HG03342 (cell line): Measurements from ENCODE around the gene TIAM1.

Source experiments
- ATAC-seq: cut with Tn5 transposase; IDR thresholded peaks from one replicate; pipeline ENCODE4 v1.9.1; 2021; ENCODE audit warnings: mild to moderate bottlenecking, moderate library complexity; ENCODE audit not compliant: unreplicated experiment

Gene TIAM1, protein sequence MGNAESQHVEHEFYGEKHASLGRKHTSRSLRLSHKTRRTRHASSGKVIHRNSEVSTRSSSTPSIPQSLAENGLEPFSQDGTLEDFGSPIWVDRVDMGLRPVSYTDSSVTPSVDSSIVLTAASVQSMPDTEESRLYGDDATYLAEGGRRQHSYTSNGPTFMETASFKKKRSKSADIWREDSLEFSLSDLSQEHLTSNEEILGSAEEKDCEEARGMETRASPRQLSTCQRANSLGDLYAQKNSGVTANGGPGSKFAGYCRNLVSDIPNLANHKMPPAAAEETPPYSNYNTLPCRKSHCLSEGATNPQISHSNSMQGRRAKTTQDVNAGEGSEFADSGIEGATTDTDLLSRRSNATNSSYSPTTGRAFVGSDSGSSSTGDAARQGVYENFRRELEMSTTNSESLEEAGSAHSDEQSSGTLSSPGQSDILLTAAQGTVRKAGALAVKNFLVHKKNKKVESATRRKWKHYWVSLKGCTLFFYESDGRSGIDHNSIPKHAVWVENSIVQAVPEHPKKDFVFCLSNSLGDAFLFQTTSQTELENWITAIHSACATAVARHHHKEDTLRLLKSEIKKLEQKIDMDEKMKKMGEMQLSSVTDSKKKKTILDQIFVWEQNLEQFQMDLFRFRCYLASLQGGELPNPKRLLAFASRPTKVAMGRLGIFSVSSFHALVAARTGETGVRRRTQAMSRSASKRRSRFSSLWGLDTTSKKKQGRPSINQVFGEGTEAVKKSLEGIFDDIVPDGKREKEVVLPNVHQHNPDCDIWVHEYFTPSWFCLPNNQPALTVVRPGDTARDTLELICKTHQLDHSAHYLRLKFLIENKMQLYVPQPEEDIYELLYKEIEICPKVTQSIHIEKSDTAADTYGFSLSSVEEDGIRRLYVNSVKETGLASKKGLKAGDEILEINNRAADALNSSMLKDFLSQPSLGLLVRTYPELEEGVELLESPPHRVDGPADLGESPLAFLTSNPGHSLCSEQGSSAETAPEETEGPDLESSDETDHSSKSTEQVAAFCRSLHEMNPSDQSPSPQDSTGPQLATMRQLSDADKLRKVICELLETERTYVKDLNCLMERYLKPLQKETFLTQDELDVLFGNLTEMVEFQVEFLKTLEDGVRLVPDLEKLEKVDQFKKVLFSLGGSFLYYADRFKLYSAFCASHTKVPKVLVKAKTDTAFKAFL (N-terminal part only)

GRCh38 chr21:31343680-31344480 is at the start of gene TIAM1:
Gene TIAM1 (minus strand): TSS chr21:31344261. CDS start chr21:31266972, 77,289 bp downstream.
- no peak for ATAC-seq

DNA sequence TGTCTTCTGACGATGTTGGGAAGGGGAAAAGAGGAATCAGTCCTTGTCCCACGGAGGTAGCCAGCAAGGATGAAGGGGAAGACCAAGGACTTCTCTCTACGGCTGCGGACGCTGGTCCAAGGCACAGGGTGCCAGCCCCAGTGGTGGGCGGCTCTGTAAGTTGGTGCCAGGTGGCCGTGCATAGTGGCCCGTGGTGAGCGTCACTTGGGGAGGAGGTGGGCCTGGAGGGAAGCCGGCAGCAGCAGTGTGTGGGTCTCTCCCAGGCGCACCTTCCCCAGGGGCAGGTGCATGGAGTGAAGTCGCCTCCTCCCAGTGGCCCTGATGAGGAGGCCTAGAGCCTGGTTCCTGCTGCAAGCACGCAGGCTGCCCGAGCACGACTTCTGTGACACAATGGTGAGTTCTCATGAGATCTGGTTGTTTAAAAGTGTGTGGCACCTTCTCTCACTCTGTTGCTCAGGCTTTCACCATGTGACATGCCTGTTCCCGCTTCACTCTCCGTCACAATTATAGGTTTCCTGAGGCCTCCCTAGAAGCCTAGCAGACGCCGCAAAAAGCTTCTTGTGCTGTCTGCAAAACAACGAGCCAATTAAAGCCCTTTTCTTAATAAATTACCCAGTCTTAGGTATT is 43.6 kb upstream of the TIAM1 start:
- ATAC-seq = no peak

- no peak for ATAC-seq
These were observed 41.9 kb upstream of the TIAM1 start for GRCh38 chr21:31386006-31386405.

DNA sequence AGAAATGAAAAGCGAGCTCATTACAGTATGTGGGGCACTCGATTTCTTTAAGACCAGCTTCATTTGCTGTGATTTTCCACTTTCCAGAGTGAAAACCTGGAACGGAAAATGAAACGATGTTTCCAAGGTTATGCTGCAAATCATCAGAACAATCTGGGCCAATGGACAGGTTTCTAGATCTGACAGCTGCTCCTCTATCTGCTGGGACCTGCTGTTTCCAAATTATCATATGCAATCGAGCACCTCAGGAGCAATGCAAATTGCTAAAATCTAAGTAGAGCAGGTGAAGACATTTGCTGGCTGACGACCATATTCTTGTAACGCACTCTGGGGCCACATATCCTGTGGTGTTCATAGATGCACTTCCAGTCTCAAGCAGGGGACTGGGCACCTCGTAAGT is 39.7 kb upstream of the TIAM1 start:
- no peak for ATAC-seq

- ATAC-seq = no peak
These were observed 38.0 kb upstream of the TIAM1 start for GRCh38 chr21:31382060-31382459.

DNA sequence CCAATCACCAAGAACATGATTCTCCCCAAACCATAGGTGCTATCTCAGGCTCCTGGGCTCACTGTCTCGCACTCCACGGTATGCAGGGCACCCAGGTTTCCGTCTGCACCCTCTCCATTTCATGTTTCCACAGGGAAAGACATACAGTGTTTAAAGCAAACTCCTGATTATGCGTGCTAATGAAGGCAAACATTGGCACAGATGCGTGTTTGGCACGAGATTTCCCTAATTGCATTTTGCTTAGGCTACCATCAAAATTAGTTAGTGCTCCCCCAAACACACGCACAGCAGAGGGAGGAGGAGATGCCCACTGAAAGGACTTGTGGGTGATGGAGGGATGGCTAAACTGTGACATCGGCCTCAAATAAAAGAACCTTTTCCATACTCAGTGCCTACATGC is 32.2 kb upstream of the TIAM1 start:
- no peak for ATAC-seq

GRCh38 chr21:31374395-31374794 is 30.3 kb upstream of the TIAM1 start:
- ATAC-seq = no peak

DNA sequence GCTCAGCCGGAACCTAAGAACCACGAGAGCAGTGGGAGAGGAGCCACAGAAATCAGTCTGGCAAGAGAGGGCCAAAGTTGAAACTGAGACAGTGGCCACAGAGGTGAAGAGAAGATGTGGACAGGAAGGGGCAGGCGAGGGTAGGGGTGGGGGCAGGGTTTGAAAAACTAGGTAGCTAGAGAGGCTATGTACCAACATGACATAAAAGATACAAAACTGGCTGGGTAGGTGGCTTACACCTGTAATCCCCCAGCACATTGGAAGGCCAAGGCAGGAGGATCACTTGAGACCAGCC is 28.4 kb upstream of the TIAM1 start:
- ATAC-seq = no peak

GRCh38 chr21:31371715-31372470 is 27.8 kb upstream of the TIAM1 start:
- no peak for ATAC-seq

GRCh38 chr21:31370893-31371544 is 27.0 kb upstream of the TIAM1 start:
- ATAC-seq = no peak

- no peak for ATAC-seq
These were observed 26.3 kb upstream of the TIAM1 start for GRCh38 chr21:31370281-31370892.

DNA sequence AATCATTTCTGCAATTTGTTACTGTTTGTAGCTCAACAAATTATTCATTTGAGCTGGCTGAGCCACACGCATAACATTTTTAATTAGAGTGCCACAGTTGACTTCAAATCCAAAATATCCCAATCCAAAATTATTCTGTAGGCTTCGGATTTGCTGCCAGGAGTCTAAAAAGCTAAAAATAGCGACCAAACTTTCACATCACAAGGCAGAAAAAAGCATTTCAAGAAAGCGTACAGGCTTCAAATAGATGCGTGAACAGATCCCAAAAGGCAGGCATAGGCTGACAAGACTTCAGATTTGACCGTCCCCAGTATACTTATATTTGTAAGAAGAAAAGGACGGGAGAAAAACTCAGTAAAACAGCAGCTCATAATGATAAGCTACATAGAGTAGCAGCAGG is 24.3 kb upstream of the TIAM1 start:
- no peak for ATAC-seq

- ATAC-seq = no peak
These were observed 23.7 kb upstream of the TIAM1 start for GRCh38 chr21:31367801-31368200.

- no peak for ATAC-seq
These were observed 22.8 kb upstream of the TIAM1 start for GRCh38 chr21:31366825-31367224.

- ATAC-seq = no peak
These were observed 20.3 kb upstream of the TIAM1 start for GRCh38 chr21:31364253-31364945.

DNA sequence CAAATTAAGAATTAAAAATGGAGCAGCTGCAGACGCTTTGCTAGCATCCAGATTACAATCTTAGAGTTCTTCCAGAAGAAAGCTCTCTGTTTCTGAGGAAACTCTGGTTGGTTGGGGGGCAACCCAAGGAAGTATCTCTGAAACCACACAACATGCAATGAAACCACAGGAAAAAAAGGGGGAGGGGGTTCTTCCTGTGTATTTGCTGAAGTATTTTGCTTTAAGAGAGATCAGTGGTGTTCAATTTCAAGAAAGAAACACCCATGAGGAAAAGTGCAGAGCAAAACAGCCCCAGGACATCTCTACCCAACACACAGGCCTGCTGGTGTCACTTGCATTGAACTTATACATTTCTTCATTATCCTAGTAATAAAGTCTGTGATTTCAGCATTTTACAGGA is 19.7 kb upstream of the TIAM1 start:
- no peak for ATAC-seq

DNA sequence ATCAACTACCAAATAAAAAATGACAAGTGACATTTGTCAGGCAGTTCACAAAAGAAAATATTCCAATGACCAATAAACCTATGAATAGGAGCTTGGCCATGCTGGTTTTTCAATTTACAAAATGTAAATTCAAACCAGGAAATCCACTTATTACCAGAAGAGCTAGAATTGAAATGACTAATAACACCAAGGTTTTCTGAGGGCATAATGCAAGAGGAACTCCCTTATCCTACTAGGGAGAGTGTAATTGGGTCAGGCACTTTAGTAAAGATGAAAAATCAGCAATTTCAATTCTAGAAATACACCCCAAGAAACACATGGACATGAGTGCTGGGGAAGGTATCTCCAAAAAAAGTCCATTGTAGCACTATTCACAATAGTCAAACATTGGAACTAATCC is 16.7 kb upstream of the TIAM1 start:
- no peak for ATAC-seq

DNA sequence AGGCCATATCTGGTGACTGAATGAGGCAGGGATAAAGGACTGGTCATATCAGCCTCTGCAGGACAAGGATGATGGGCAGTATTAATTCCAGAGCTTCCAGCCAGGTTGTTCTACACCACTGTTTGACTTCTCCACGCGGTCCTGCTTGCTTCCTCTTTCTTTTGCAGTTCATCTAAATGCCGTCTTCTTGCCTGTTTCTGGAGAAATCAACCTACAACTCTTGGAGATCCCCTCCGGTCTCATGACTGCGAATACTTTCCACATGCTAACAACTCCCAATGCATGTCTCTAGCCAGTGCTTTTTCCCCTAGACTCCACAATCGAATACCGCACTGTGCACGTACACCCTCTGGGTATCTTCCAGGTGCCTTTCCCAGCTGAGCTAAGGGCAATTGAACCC is 14.1 kb upstream of the TIAM1 start:
- no peak for ATAC-seq
